Panc1 (cell line): ENCODE results near the gene AMBRA1. TPM values are rescaled to one million over a fixed set of nuclear protein-coding genes. Genes with fewer than 3 reads are reported as not detected.

Experiments used
- ATAC-seq: fragments of 200-7000 bp; cut with Tn5 transposase; 2 replicates; pipeline ENCODE4 v1.9.1; 2020; ENCODE audit warnings: mild to moderate bottlenecking, moderate library complexity
- BruUV-seq: library from RNA; stranded (reverse); fragments of 400-500 nt; replicated peaks from 2 replicates; lab custom pipeline; 2021; lab: Mats Ljungman, UMichigan
- CTCF ChIA-PET: fragments of 300-600 bp; sonication (Branson Sonifier 250); formaldehyde crosslinking; loops from one replicate; lab custom pipeline; 2022; ENCODE audit warnings: antibody characterized with exemption; lab: Charles Lee
- POLR2A ChIA-PET: fragments of 300-600 bp; sonication (Branson Sonifier 250); formaldehyde crosslinking; loops from one replicate; lab custom pipeline; 2022; ENCODE audit warnings: antibody characterized with exemption; lab: Charles Lee
- DNase-seq: peaks from one replicate; pipeline ENCODE4 v3.0.0-alpha.2; 2010; ENCODE audit warnings: low read depth, low spot score
- H3K27ac ChIP-seq: 2 replicates; pipeline ENCODE4 v1.5.1; 2011; ENCODE audit warnings: mild to moderate bottlenecking, low read length, inconsistent platforms
- H3K27me3 ChIP-seq: fragments of 200-500 bp; sonication (Bioruptor generic); 2 replicates; pipeline ENCODE4 v1.6.0; 2014; ENCODE audit warnings: low read length, inconsistent platforms; ENCODE audit not compliant: control insufficient read depth, insufficient read depth
- H3K36me3 ChIP-seq: fragments of 200-500 bp; sonication (Bioruptor generic); 2 replicates; pipeline ENCODE4 v1.5.1; 2014; ENCODE audit warnings: inconsistent platforms, mild to moderate bottlenecking, low read length, moderate library complexity; ENCODE audit not compliant: control insufficient read depth, insufficient read depth
- H3K4me1 ChIP-seq: 2 replicates; pipeline ENCODE4 v1.5.1; 2011; ENCODE audit warnings: inconsistent platforms, mild to moderate bottlenecking, low read length, moderate library complexity; ENCODE audit not compliant: control insufficient read depth, insufficient read depth
- H3K4me3 ChIP-seq, 2 experiments: 2 replicates each; pipeline ENCODE4 v1.5.1; 2011 to 2012; ENCODE audit warnings: low read depth in 2 of 2, low read length in 2 of 2, mild to moderate bottlenecking in 2 of 2, inconsistent platforms in 1 of 2, moderate library complexity in 1 of 2
- H3K9me3 ChIP-seq: fragments of 200-500 bp; sonication (Bioruptor generic); 2 replicates; pipeline ENCODE4 v1.5.1; 2014; ENCODE audit warnings: low read depth, mild to moderate bottlenecking, inconsistent platforms, low read length, moderate library complexity; ENCODE audit not compliant: control insufficient read depth, insufficient read depth
- CTCF ChIP-seq: fragments of 450-650 bp; IDR thresholded peaks from 2 replicates; pipeline ENCODE4 v1.5.1; 2017; ENCODE audit warnings: mild to moderate bottlenecking
- POLR2AphosphoS5 ChIP-seq: IDR thresholded peaks from 2 replicates; pipeline ENCODE4 v1.6.1; 2012; ENCODE audit warnings: mild to moderate bottlenecking, low read depth, low read length, moderate library complexity
- SIN3A ChIP-seq: IDR thresholded peaks from 2 replicates; pipeline ENCODE4 v1.6.1; 2012; ENCODE audit warnings: low read depth, mild to moderate bottlenecking, low read length, moderate library complexity, borderline replicate concordance; ENCODE audit not compliant: insufficient read depth
- TCF7L2 ChIP-seq: IDR thresholded peaks from 2 replicates; pipeline ENCODE4 v1.6.1; 2011; ENCODE audit warnings: mild to moderate bottlenecking, low read depth, low read length, inconsistent platforms
- in situ Hi-C: cut with HindIII; loops from 2 replicates; pipeline ENCODE4 v1.10.0; 2016; ENCODE audit warnings: low sequenced_read_pairs, low pct_unique_long_range_greater_than_20kb
- intact Hi-C: fragments of 100-400 bp; cut with micrococcal nuclease; formaldehyde crosslinking; loops from one replicate; pipeline ENCODE4 v1.10.0; 2022; ENCODE audit not compliant: unreplicated experiment
- total RNA-seq: library from RNA; stranded (reverse); gene quantifications from one replicate; pipeline ENCODE4 v1.2.1, GENCODE V29; 2021; ENCODE audit not compliant: unreplicated experiment
- TF ChIP-seq, protein P1 (sequence below), 2 experiments: IDR thresholded peaks; 2 replicates each; pipeline ENCODE4 v1.6.1; 2011 to 2012; ENCODE audit warnings: low read depth in 2 of 2, control low read depth in 1 of 2, low read length in 1 of 2, mild to moderate bottlenecking in 1 of 2, moderate library complexity in 1 of 2; ENCODE audit not compliant: insufficient read depth in 1 of 2

AMBRA1 gene
- total RNA-seq, 1 experiment from 2014 or later = 40.0 TPM

DNA sequence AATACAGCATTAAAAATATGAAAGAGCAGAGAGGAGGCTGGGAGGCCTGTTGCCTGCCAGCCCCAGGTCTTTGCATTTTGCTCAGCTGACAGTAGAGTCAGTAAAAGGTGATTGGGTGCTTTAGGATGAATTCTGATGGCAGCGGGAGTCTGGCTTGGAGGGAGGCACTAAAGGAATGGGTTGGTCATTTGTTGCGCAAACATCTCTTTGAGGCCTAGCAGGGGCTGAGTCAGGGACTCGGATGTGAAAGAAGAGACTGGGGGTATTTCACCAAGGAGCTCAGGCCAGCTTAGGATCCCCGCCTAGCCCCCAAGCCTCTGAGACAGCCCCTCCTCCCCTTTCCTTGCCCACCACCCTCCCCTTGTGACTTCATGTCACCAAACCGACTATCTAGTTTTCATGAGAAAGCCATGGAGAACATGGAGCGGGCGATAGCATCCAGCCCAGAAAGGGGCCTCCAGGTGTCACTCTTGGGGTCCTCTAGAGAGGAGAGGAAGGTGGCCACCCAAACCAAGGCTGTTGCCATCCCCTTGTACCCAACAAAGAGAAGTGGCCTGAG, 236.8 kb downstream of the AMBRA1 start:
- BruUV-seq = no TSS peak
- intact Hi-C loops = no loop called here
- Histone ChIP-seq H3K4me3 (no peak overlapping the region), H3K27me3 (no peaks in the 10 kb centered on the region), H3K36me3 (no peaks in the 10 kb centered on the region; the same call in 1 of the 2 replicates), H3K4me1 (peaks cover 27% of the 10 kb centered on the region), H3K9me3 (no peaks in the 10 kb centered on the region), H3K27ac (peak overlapping the region; percentile 45; the same call in 1 of the 2 replicates)
- ChIA-PET POLR2A (no interaction called here), CTCF (interaction anchor here (0.5 kb wide), 1 partner anchor 72 kb away, joined by 3 read pairs; no protein-coding TSS in a partner anchor)
- ATAC-seq (no peak), DNase-seq (no peak)
- TF ChIP-seq TCF7L2 (no peak), SIN3A (no peak), CTCF (no peak), POLR2AphosphoS5 (no peak)
- TF ChIP-seq, protein P1, sequence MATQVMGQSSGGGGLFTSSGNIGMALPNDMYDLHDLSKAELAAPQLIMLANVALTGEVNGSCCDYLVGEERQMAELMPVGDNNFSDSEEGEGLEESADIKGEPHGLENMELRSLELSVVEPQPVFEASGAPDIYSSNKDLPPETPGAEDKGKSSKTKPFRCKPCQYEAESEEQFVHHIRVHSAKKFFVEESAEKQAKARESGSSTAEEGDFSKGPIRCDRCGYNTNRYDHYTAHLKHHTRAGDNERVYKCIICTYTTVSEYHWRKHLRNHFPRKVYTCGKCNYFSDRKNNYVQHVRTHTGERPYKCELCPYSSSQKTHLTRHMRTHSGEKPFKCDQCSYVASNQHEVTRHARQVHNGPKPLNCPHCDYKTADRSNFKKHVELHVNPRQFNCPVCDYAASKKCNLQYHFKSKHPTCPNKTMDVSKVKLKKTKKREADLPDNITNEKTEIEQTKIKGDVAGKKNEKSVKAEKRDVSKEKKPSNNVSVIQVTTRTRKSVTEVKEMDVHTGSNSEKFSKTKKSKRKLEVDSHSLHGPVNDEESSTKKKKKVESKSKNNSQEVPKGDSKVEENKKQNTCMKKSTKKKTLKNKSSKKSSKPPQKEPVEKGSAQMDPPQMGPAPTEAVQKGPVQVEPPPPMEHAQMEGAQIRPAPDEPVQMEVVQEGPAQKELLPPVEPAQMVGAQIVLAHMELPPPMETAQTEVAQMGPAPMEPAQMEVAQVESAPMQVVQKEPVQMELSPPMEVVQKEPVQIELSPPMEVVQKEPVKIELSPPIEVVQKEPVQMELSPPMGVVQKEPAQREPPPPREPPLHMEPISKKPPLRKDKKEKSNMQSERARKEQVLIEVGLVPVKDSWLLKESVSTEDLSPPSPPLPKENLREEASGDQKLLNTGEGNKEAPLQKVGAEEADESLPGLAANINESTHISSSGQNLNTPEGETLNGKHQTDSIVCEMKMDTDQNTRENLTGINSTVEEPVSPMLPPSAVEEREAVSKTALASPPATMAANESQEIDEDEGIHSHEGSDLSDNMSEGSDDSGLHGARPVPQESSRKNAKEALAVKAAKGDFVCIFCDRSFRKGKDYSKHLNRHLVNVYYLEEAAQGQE (IDR thresholded peaks at IDR 0.05; ENCODE audit: insufficient read depth in 1 of 2, low read depth in 2 of 2, low read length in 1 of 2) = no peak
- in situ Hi-C loops = no loop called here

DNA sequence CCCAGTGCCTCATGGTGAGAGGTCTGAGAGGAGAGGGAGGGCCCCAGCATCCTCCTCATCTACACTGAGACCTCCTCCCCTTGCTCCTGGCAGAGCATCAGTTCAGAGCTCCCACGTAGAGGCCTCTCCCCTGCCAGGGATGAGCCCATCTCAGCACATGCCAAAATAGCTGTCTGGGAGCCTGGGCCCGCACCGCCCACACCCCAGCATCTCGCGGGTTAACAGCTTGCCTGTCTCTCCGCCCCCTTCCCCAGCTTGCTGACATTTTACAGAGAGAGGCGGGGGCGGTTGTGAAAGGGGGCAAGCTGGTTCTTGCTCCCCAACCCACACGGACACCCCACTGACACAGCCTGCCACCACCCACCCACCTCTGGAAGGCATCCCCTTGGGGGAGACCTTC, 240.1 kb downstream of the AMBRA1 start:
- no TSS peak for BruUV-seq
- no peaks in the 10 kb centered on the region for H3K9me3 ChIP-seq
- no peak for ATAC-seq
- in situ Hi-C loops (no loop called here), intact Hi-C loops (no loop called here)
- H3K27me3 ChIP-seq = no peaks in the 10 kb centered on the region
- no peak overlapping the region for H3K4me3 ChIP-seq
- no peak for DNase-seq
- peaks cover 30% of the 10 kb centered on the region for H3K4me1 ChIP-seq
- ChIA-PET CTCF (no interaction called here), POLR2A (interaction anchor here (0.5 kb wide), 1 partner anchor 208 kb away, joined by 4 read pairs; no protein-coding TSS in a partner anchor)
- TF ChIP-seq TCF7L2 (no peak), SIN3A (no peak), CTCF (no peak), POLR2AphosphoS5 (no peak)
- TF ChIP-seq, protein P1 (IDR thresholded peaks at IDR 0.05; ENCODE audit: insufficient read depth in 1 of 2, low read depth in 2 of 2, low read length in 1 of 2) = no peak
- H3K36me3 ChIP-seq = no peaks in the 10 kb centered on the region
- no peak overlapping the region for H3K27ac ChIP-seq
